K562 (cell line): Measurements from ENCODE around the gene USHBP1. TPM values are rescaled to one million over a fixed set of nuclear protein-coding genes. Genes with fewer than 3 reads are reported as not detected.

Source experiments
- BRD9 ChIP-seq: fragments of 450-650 bp; IDR thresholded peaks from 2 replicates; pipeline ENCODE4 v1.6.1; 2018; ENCODE audit warnings: low read depth; ENCODE audit not compliant: partially characterized antibody
- CBX1 ChIP-seq: sonication (generic); IDR thresholded peaks from 2 replicates; pipeline ENCODE4 v1.6.1; 2016; ENCODE audit warnings: antibody characterized with exemption, low read depth, mild to moderate bottlenecking
- CREM ChIP-seq: IDR thresholded peaks from 2 replicates; pipeline ENCODE4 v1.6.1; 2014; ENCODE audit warnings: antibody characterized with exemption, low read depth
- CTBP1 ChIP-seq: fragments of 450-650 bp; IDR thresholded peaks from 2 replicates; pipeline ENCODE4 v1.6.1; 2016; ENCODE audit warnings: borderline replicate concordance
- FOS ChIP-seq: IDR thresholded peaks from 3 replicates; pipeline ENCODE4 v1.6.1; 2011; ENCODE audit not compliant: insufficient read length; ENCODE audit errors: extremely low read depth
- HBP1 ChIP-seq: fragments of 450-650 bp; formaldehyde crosslinking; IDR thresholded peaks from 2 replicates; pipeline ENCODE4 v1.4.0; 2022; ENCODE audit warnings: missing genetic modification characterization
- HSF4 ChIP-seq: fragments of 250-450 bp; sonication (Bioruptor Pico); IDR thresholded peaks from 2 replicates; pipeline ENCODE4 v2.1.2; 2022; ENCODE audit warnings: mild to moderate bottlenecking, moderate library complexity, borderline replicate concordance
- MAX ChIP-seq: sonication (generic); formaldehyde crosslinking; IDR thresholded peaks from 2 replicates; pipeline ENCODE4 v1.9.0; 2022; ENCODE audit warnings: mild to moderate bottlenecking, missing genetic modification reagents
- MECOM ChIP-seq: fragments of 250-450 bp; sonication (Bioruptor Pico); IDR thresholded peaks from 2 replicates; pipeline ENCODE4 v1.8.0; 2022; ENCODE audit warnings: inconsistent platforms
- SMAD1 ChIP-seq: fragments of 150-350 bp; IDR thresholded peaks from 2 replicates; pipeline ENCODE4 v1.6.1; 2014; ENCODE audit warnings: low read length, low read depth; ENCODE audit not compliant: partially characterized antibody
- ZBTB40 ChIP-seq, 2 experiments: fragments of 450-650 bp in 1 of 2; sonication (generic) in 1 of 2; formaldehyde crosslinking in 1 of 2; IDR thresholded peaks; 2 replicates each; pipeline versions ENCODE4 v1.7.1 to v1.9.0; 2016 to 2022; ENCODE audit warnings: inconsistent platforms in 1 of 2, mild to moderate bottlenecking in 1 of 2, missing genetic modification reagents in 1 of 2
- ZBTB8A ChIP-seq: fragments of 450-650 bp; IDR thresholded peaks from 2 replicates; pipeline ENCODE4 v1.6.1; 2018; ENCODE audit warnings: mild to moderate bottlenecking, moderate library complexity; ENCODE audit not compliant: partially characterized antibody
- ZHX1 ChIP-seq: fragments of 150-350 bp; conservative IDR thresholded peaks from 2 replicates; pipeline ENCODE4 v1.6.1; 2014; ENCODE audit warnings: low read length
- polyA plus RNA-seq, 8 experiments: library from polyadenylated mRNA; depleted of rRNA in 4 of 8; stranded (reverse) in 5 of 8; unstranded in 3 of 8; fragments of >200 nt; fragmentation: Nextera tagmentation in 2 of 8; fragmentation: Illumina TruSeq in 1 of 8; extraction: Ambion mirVana in 2 of 8; extraction: Trizol in 1 of 8; gene quantifications; 2 replicates each; pipeline versions ENCODE4 v1.2.1 to v1.2.3, GENCODE V29; 2011 to 2014; ENCODE audit warnings: inconsistent platforms in 1 of 8, missing spikeins in 1 of 8
- total RNA-seq, 7 experiments: library from RNA; depleted of rRNA in 6 of 7; stranded (reverse); fragments of >200 nt in 6 of 7; fragmentation: Illumina TruSeq in 2 of 7; extraction: Trizol in 2 of 7; gene quantifications; 2 replicates each; pipeline versions ENCODE4 v1.2.1 to v1.2.3, GENCODE V29; 2011 to 2021; ENCODE audit warnings: low replicate concordance in 1 of 7

The USHBP1 gene
- total and polyA plus RNA-seq, 9 of the 15 experiments (the other 6 are each of a cell fraction or from before 2014, with no cell fraction given): 0.03 to 0.10 (median 0.05) TPM; not detected in 5

- TF ChIP-seq ZBTB40 (IDR thresholded peaks at IDR 0.05) (peak; percentile 95), ZBTB40 (CRISPR knock-in tag; IDR thresholded peaks at IDR 0.05) (no peak), CREM (peak; percentile 92), CBX1 (no peak), CTBP1 (peak; percentile 21; the same call in 1 of the 2 replicates), ZHX1 (no peak), SMAD1 (peak; percentile 65), MAX (CRISPR knock-in tag) (no peak), HBP1 (CRISPR knock-in tag) (0 out of 2 replicates have a peak, but pooled peaks have one; percentile 28), ZBTB8A (no peak), HSF4 (CRISPR knock-in tag) (no peak), MECOM (CRISPR knock-in tag) (0 out of 2 replicates have a peak, but pooled peaks have one; percentile 55), FOS (peak; percentile 97), BRD9 (no peak)
Measured at GRCh38 chr19:17266975-17267788, 2.6 kb upstream of the USHBP1 start, which contains the start of gene BABAM1 (continued).
